Hepatocyte (in vitro differentiated cells): Measurements from ENCODE around the gene LIME1.

Experiments used
- CTCF ChIP-seq: fragments of 200-600 bp; sonication (generic); IDR thresholded peaks from 2 replicates; pipeline ENCODE4 v1.5.1; 2016; ENCODE audit warnings: antibody characterized with exemption, mild to moderate bottlenecking; ENCODE audit not compliant: poor library complexity
- EZH2 ChIP-seq: fragments of 200-600 bp; sonication (generic); IDR thresholded peaks from 2 replicates; pipeline ENCODE4 v1.6.1; 2016; ENCODE audit warnings: antibody characterized with exemption, mild to moderate bottlenecking, borderline replicate concordance

DNA sequence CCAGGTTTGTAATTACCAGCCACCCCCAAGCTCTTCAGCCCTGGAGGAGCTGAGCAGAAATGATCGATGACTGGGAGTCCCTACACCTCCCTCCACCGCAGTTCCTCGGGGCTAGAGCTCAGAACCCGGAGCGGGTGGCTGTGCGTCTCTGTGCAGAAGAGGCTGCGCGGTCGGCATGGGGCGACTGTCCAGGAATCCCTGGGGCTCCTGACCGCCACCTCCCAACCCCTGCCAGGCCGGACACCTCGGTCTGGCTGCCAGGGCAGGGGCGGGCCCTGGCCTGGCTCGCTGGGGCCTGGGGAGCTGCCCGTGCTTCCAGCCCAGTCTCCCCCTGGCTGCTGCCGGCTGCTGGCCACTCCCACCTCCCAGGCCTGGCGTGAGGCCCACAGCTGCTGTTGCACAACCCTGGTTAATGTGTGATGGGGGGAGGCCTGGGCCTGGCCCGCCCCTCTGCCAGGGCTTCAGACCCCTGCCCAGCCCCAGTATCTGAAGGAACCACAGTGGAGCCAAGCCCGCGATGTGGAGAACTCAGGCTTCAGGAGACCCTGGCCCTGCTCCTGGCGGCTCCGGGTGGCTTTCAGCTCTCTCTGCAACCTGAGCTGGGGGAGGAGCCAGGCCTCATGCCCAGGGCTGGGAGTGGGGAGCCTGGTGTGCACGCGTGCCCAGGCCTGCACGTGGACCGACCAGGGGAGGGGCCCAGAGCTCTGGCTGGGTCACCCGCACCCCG is 4.3 kb downstream of the LIME1 start:
- TF ChIP-seq EZH2 (no peak), CTCF (peak; percentile 20)
